Measurements from ENCODE around the gene NOP56.

DNA sequence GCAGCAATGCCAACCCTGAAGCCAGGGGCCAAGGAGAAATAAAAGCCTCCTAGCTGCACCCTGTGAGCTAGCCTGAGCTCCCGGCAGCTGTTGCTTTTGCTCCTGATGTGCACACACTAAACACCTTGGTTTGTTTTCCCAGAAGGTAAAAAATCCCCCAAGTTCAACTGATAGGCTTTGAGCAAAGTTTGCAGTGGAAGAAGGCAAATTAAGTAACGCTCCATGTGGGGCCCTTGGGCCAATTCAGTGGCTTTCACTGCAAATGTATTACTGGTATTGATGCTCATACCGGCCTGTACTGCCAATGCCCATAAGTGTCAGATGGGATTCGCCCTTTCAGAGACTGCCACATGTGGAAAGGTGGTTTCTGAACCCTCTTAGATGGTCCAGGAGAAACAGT is 21.0 kb downstream of the NOP56 start:
- TF ChIP-seq RAD21 (IDR thresholded peaks at IDR 0.05; ENCODE audit: low read length), result no peak
- TF ChIP-seq, protein P1, sequence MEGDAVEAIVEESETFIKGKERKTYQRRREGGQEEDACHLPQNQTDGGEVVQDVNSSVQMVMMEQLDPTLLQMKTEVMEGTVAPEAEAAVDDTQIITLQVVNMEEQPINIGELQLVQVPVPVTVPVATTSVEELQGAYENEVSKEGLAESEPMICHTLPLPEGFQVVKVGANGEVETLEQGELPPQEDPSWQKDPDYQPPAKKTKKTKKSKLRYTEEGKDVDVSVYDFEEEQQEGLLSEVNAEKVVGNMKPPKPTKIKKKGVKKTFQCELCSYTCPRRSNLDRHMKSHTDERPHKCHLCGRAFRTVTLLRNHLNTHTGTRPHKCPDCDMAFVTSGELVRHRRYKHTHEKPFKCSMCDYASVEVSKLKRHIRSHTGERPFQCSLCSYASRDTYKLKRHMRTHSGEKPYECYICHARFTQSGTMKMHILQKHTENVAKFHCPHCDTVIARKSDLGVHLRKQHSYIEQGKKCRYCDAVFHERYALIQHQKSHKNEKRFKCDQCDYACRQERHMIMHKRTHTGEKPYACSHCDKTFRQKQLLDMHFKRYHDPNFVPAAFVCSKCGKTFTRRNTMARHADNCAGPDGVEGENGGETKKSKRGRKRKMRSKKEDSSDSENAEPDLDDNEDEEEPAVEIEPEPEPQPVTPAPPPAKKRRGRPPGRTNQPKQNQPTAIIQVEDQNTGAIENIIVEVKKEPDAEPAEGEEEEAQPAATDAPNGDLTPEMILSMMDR (conservative IDR thresholded peaks at IDR 0.05; ENCODE audit: low read depth, low read length), result no peak
- TF ChIP-seq MAZ (IDR thresholded peaks at IDR 0.05; ENCODE audit: borderline replicate concordance, low read depth, low read length), result no peak
- TF ChIP-seq MAFK (IDR thresholded peaks at IDR 0.05; ENCODE audit: low read depth, low read length), result no peak
- no peak for TF ChIP-seq POLR2A (IDR thresholded peaks at IDR 0.05; ENCODE audit: low read depth, low read length)
- TF ChIP-seq MXI1 (IDR thresholded peaks at IDR 0.05; ENCODE audit: borderline replicate concordance, low read depth, low read length), result no peak
- no peak for TF ChIP-seq CEBPB (IDR thresholded peaks at IDR 0.05; ENCODE audit: low read depth, low read length)
